ENCODE measurements around the gene ARHGEF19.
"Not testable (repeated sequence)": the region's sequence is repeated elsewhere in the genome, so short reads cannot be mapped to it uniquely, and the experiment has no call there.

ARHGEF19 gene

GRCh38 chr1:16230744-16231143 lies 18.3 kb upstream of the ARHGEF19 start:
- TF ChIP-seq CTCF (conservative IDR thresholded peaks at IDR 0.05; ENCODE audit: low read depth, low read length): no peak
- no peak for DNase-seq (ENCODE audit: low read depth)
- no peak overlapping the region for H3K4me3 ChIP-seq (ENCODE audit: low read length)

GRCh38 chr1:16229976-16230740 lies 17.7 kb upstream of the ARHGEF19 start:
- H3K4me3 ChIP-seq (ENCODE audit: low read length): no peak overlapping the region
- DNase-seq (ENCODE audit: low read depth): no peak
- TF ChIP-seq CTCF (conservative IDR thresholded peaks at IDR 0.05; ENCODE audit: low read depth, low read length): no peak

GRCh38 chr1:16226490-16227179 lies 14.2 kb upstream of the ARHGEF19 start:
- no peak for TF ChIP-seq CTCF (conservative IDR thresholded peaks at IDR 0.05; ENCODE audit: low read depth, low read length)
- H3K4me3 ChIP-seq (ENCODE audit: low read length): peak overlapping the region; percentile 29
- no peak for DNase-seq (ENCODE audit: low read depth)

GRCh38 chr1:16226129-16226489 lies 13.7 kb upstream of the ARHGEF19 start:
- DNase-seq (ENCODE audit: low read depth): no peak
- TF ChIP-seq CTCF (conservative IDR thresholded peaks at IDR 0.05; ENCODE audit: low read depth, low read length): no peak
- H3K4me3 ChIP-seq (ENCODE audit: low read length): no peak overlapping the region

GRCh38 chr1:16224472-16224871 lies 12.0 kb upstream of the ARHGEF19 start:
- no peak overlapping the region for H3K4me3 ChIP-seq (ENCODE audit: low read length)
- no peak for TF ChIP-seq CTCF (conservative IDR thresholded peaks at IDR 0.05; ENCODE audit: low read depth, low read length)
- DNase-seq (ENCODE audit: low read depth): no peak

- H3K4me3 ChIP-seq (ENCODE audit: low read length); DNase-seq (ENCODE audit: low read depth): not testable (repeated sequence)
Measured at GRCh38 chr1:16222716-16223115, 10.3 kb upstream of the ARHGEF19 start.

- TF ChIP-seq CTCF (conservative IDR thresholded peaks at IDR 0.05; ENCODE audit: low read depth, low read length): no peak
- H3K4me3 ChIP-seq (ENCODE audit: low read length): no peak overlapping the region
- DNase-seq (ENCODE audit: low read depth): no peak
Measured at GRCh38 chr1:16221499-16221898, 9.0 kb upstream of the ARHGEF19 start.

Measured in retinal pigment epithelial cell (primary cell).